Karpas-422 (cell line): ENCODE results near the gene POU3F2. TPM values are rescaled to one million over a fixed set of nuclear protein-coding genes. Genes with fewer than 3 reads are reported as not detected.

Source experiments
- DNase-seq: peaks from one replicate; pipeline ENCODE4 v3.0.0-alpha.2; 2015
- H2AFZ ChIP-seq: fragments of 200-600 bp; sonication (generic); 2 replicates; pipeline ENCODE4 v1.6.1; 2014; ENCODE audit warnings: antibody characterized with exemption, low read length, mixed read lengths
- H3K27ac ChIP-seq: fragments of 200-600 bp; sonication (generic); 2 replicates; pipeline ENCODE4 v1.5.1; 2014; ENCODE audit warnings: mild to moderate bottlenecking, low read length, moderate library complexity
- H3K27me3 ChIP-seq: fragments of 200-600 bp; sonication (generic); 2 replicates; pipeline ENCODE4 v1.6.1; 2014; ENCODE audit warnings: low read length, mixed read lengths
- H3K36me3 ChIP-seq: fragments of 200-600 bp; sonication (generic); 2 replicates; pipeline ENCODE4 v1.6.1; 2014; ENCODE audit warnings: low read length, mixed read lengths; ENCODE audit not compliant: insufficient read depth
- H3K4me1 ChIP-seq: fragments of 200-600 bp; sonication (generic); 2 replicates; pipeline ENCODE4 v1.6.1; 2014; ENCODE audit warnings: mild to moderate bottlenecking, low read length, mixed read lengths
- H3K4me2 ChIP-seq: fragments of 200-600 bp; sonication (generic); 2 replicates; pipeline ENCODE4 v1.6.1; 2014; ENCODE audit warnings: low read length, low read depth, mild to moderate bottlenecking; ENCODE audit not compliant: poor library complexity, severe bottlenecking
- H3K4me3 ChIP-seq: fragments of 200-600 bp; sonication (generic); 2 replicates; pipeline ENCODE4 v1.5.1; 2014; ENCODE audit warnings: mild to moderate bottlenecking, antibody characterized with exemption, low read length, mixed read lengths
- H3K79me2 ChIP-seq: fragments of 200-600 bp; sonication (generic); 2 replicates; pipeline ENCODE4 v1.6.1; 2014; ENCODE audit warnings: mild to moderate bottlenecking, low read length, mixed read lengths
- H3K9ac ChIP-seq: fragments of 200-600 bp; sonication (generic); 2 replicates; pipeline ENCODE4 v1.6.0; 2014; ENCODE audit warnings: low read length
- H3K9me2 ChIP-seq: fragments of 200-600 bp; sonication (generic), shearing (Covaris generic); replicated peaks from 2 replicates; pipeline ENCODE4 v1.6.0; 2014; ENCODE audit warnings: mild to moderate bottlenecking, low read length, moderate library complexity; ENCODE audit not compliant: insufficient read depth
- H3K9me3 ChIP-seq: fragments of 300-700, 200-600 bp; sonication (generic); 2 replicates; pipeline ENCODE4 v1.6.1; 2014; ENCODE audit warnings: low read length, mixed read lengths
- H4K20me1 ChIP-seq: fragments of 200-600 bp; sonication (generic); 2 replicates; pipeline ENCODE4 v1.6.1; 2014; ENCODE audit warnings: mild to moderate bottlenecking, antibody characterized with exemption, low read length, low read depth; ENCODE audit not compliant: insufficient read depth
- total RNA-seq: library from RNA; depleted of rRNA; stranded (reverse); fragments of >200 nt; shearing (Covaris generic); gene quantifications from 2 replicates; pipeline ENCODE4 v1.2.3, GENCODE V29; 2014; ENCODE audit warnings: low replicate concordance

The POU3F2 gene
- total RNA-seq, 1 experiment from 2014 or later, result not detected

DNA sequence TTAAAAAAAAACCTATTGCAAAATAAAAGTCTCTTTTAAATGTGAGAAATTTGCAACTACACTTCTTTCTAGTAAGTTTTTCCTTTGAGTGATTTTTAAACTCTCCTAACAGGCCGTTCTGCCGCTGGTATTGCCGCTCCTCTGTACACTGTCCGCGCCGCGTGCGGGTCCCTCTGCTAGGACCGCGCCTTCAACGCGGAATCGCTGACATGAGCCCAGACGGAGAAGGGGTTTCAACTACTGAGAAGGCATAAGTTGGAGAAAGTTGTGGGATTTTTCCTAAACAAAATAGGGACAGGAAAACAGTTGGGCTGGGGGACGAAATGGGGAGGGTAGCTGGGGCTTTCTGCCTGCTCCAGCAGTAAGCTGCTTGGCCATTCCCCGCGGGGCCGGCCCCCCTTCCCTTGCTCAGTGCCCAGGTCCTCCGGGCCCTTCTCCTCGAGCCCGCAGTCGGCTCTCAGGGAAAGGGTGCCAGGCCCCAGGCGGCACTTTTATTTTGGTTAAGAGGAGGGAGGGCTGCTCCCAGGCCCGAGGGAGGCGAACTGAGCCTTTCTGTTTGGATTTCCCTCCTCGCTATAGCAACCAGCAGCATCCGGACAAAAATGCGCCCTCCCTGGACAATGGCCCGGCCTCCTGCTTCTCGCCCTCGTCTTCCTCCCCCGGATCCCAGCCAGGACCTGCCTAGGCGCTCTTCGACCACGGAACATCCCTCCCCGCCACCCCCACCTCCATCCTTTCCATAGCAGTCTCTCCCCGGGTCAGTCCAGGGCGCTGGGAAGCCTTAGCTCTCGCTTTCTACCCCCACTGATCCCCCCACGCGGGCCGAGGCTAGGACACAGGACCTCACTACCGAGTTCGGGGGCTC is 6.8 kb upstream of the POU3F2 start:
- Histone ChIP-seq H3K27me3 (no peaks in the 10 kb centered on the region), H3K9me3 (no peaks in the 10 kb centered on the region), H3K79me2 (no peaks in the 10 kb centered on the region), H4K20me1 (no peaks in the 10 kb centered on the region), H3K27ac (no peak overlapping the region), H3K4me2 (no peak overlapping the region), H2AFZ (no peak overlapping the region), H3K9me2 (no peaks in the 10 kb centered on the region), H3K36me3 (no peaks in the 10 kb centered on the region), H3K4me1 (no peaks in the 10 kb centered on the region), H3K9ac (no peak overlapping the region), H3K4me3 (no peak overlapping the region)
- DNase-seq, result no peak

DNA sequence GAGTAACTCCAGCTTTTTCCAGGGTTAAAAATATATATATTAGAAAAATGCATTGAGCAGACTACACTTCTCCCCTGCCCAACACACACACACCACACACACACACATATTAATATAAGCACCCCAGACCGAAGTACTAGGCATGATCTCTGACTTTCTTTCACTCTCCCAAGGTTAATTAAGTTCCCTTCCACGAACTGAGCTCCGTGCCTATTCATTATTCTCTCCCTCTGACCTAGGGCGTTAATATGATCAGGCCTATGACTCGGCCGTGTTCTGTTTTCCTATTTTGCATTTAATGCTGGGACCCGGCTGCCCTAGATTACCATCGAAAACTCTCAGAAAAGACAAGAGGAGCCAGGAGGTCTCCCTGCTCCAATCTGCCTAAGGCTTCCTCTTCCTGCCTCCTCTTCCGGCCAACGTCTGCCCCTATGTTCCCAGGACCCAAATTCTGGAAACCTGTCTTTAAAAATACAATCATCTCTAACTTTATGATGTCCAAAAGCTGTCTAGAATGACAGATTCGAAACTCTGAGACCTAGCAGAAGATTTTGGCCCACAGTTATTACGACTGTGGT is 6.1 kb upstream of the POU3F2 start:
- H2AFZ ChIP-seq, result no peak overlapping the region
- H3K79me2 ChIP-seq, result no peaks in the 10 kb centered on the region
- no peak overlapping the region for H3K9ac ChIP-seq
- no peaks in the 10 kb centered on the region for H3K4me1 ChIP-seq
- no peak overlapping the region for H3K4me3 ChIP-seq
- H3K36me3 ChIP-seq, result no peaks in the 10 kb centered on the region
- no peaks in the 10 kb centered on the region for H3K9me3 ChIP-seq
- H3K27ac ChIP-seq, result no peak overlapping the region
- H3K9me2 ChIP-seq, result no peaks in the 10 kb centered on the region
- no peaks in the 10 kb centered on the region for H4K20me1 ChIP-seq
- H3K27me3 ChIP-seq, result no peaks in the 10 kb centered on the region
- no peak for DNase-seq
- no peak overlapping the region for H3K4me2 ChIP-seq

DNA sequence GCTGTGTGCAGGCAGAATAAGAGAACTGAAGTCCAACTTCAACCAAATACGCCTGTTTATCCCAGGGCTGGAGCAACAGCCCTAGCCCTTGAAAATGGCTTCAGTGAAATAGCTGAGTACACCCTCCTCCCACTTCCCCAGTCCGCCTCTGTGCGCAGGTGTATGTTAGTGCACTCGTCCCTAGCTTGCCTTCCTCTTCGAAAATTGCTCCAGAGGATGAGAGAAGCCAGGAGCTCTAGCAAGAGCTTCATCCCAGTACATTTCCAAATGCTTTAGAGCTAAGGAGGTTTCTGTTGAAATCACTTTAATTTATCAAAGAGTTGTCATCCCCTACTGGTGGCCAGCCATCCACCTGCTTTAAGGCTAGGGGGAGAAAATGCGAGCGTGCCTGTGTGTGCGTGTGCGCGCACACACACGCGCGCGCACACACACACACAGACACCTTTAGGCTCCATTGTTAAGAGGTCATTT is 5.4 kb upstream of the POU3F2 start:
- Histone ChIP-seq H4K20me1 (no peaks in the 10 kb centered on the region), H2AFZ (no peak overlapping the region), H3K4me2 (no peak overlapping the region), H3K9me3 (no peaks in the 10 kb centered on the region), H3K4me3 (no peak overlapping the region), H3K36me3 (no peaks in the 10 kb centered on the region), H3K9me2 (no peaks in the 10 kb centered on the region), H3K27ac (no peak overlapping the region), H3K27me3 (no peaks in the 10 kb centered on the region), H3K79me2 (no peaks in the 10 kb centered on the region), H3K9ac (no peak overlapping the region), H3K4me1 (no peaks in the 10 kb centered on the region)
- DNase-seq, result no peak

DNA sequence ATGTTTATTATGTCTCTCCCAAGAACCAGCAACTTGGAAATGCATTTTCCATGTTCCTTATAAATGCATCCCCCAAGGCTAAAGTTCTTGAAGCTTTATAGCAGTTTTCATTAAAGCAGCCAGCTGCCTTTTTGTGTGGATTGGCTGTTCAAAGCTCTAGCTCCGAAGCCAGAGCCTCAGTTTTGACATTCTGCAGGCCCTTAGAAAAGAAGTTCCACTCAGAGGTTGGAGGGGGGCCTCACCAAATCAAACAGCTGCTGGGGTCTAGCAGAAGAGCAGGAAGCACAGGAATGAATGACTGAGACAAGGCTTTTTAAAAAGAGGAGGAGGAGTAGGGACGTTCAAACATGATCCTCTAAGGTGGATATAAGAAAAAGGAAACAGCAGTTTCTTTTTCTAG is 4.2 kb upstream of the POU3F2 start:
- H3K9ac ChIP-seq, result no peak overlapping the region
- H3K27ac ChIP-seq, result no peak overlapping the region
- H3K4me1 ChIP-seq, result no peaks in the 10 kb centered on the region
- no peaks in the 10 kb centered on the region for H3K27me3 ChIP-seq
- no peaks in the 10 kb centered on the region for H3K79me2 ChIP-seq
- H3K9me3 ChIP-seq, result no peaks in the 10 kb centered on the region
- H3K9me2 ChIP-seq, result no peaks in the 10 kb centered on the region
- H4K20me1 ChIP-seq, result no peaks in the 10 kb centered on the region
- no peak for DNase-seq
- H2AFZ ChIP-seq, result no peak overlapping the region
- no peak overlapping the region for H3K4me3 ChIP-seq
- no peaks in the 10 kb centered on the region for H3K36me3 ChIP-seq
- no peak overlapping the region for H3K4me2 ChIP-seq

DNA sequence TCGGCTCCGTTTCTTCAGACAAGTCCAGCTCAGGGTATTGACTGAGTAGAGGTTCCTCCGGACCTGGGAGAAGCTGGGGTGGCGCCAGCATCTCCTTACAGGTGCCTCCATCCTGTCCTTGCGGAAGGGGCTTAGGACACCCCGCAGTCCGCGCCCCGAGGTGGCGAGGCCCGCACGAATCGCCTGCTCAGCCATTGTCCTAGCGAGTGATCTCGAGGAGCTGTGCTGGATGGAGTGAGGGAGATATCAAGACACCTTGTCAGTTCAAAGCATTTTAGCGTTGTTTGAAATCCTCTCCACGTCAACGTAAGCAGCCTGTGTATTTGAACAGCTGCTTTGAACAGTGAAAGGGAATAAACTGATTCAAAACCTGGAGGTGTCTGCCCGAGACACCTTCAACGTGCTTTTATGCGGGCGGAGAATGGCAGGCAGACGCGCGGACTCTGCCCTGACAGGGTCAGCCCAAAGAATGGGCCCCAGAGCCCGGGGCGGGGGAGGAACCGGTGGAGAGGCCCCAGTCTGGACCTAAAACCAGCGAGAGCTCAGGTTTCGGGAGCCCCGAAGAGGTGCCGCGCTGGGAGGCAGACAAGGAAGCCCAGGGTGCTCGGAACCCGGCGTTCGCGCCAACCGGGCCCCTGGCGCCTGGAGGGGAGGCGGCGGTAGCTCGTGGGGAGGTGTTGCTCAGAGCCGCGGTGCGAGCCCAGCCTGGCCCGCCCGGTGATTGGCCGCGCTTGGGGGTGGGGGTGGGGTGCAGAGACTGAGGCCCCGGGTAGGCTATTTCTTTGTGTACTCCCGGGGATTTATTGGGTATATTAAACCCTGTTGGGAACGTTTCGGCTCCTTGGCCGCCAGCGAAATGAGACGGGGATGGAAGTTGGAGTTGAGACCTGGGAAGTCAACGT is 3.1 kb upstream of the POU3F2 start:
- Histone ChIP-seq H3K27me3 (no peaks in the 10 kb centered on the region), H4K20me1 (no peaks in the 10 kb centered on the region), H3K9me3 (no peaks in the 10 kb centered on the region), H3K79me2 (no peaks in the 10 kb centered on the region), H3K4me1 (no peaks in the 10 kb centered on the region), H3K4me3 (no peak overlapping the region), H3K9ac (no peak overlapping the region), H3K9me2 (no peaks in the 10 kb centered on the region), H3K36me3 (no peaks in the 10 kb centered on the region), H3K27ac (no peak overlapping the region), H3K4me2 (no peak overlapping the region), H2AFZ (no peak overlapping the region)
- no peak for DNase-seq

DNA sequence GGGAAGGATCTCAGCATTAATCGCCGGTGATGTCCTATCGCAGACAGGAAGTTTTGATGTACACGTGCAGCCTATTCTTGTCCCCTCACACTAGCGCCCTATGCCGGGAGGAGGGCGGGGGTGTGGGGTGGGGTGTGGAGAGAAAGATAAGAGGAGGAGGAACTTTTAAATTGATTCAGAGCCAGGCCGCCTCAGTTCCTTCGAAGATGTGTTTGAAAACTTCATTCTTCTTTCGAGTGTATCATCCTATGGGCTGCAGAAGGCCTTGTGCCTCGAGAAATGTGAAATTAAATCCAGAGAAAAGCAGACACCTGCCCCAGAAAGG is 2.5 kb upstream of the POU3F2 start:
- no peaks in the 10 kb centered on the region for H4K20me1 ChIP-seq
- no peaks in the 10 kb centered on the region for H3K9me2 ChIP-seq
- no peak overlapping the region for H3K9ac ChIP-seq
- H3K9me3 ChIP-seq, result no peaks in the 10 kb centered on the region
- H3K27ac ChIP-seq, result no peak overlapping the region
- no peaks in the 10 kb centered on the region for H3K27me3 ChIP-seq
- no peak overlapping the region for H3K4me2 ChIP-seq
- no peak overlapping the region for H2AFZ ChIP-seq
- no peaks in the 10 kb centered on the region for H3K79me2 ChIP-seq
- H3K4me3 ChIP-seq, result no peak overlapping the region
- H3K36me3 ChIP-seq, result no peaks in the 10 kb centered on the region
- DNase-seq, result no peak
- no peaks in the 10 kb centered on the region for H3K4me1 ChIP-seq

DNA sequence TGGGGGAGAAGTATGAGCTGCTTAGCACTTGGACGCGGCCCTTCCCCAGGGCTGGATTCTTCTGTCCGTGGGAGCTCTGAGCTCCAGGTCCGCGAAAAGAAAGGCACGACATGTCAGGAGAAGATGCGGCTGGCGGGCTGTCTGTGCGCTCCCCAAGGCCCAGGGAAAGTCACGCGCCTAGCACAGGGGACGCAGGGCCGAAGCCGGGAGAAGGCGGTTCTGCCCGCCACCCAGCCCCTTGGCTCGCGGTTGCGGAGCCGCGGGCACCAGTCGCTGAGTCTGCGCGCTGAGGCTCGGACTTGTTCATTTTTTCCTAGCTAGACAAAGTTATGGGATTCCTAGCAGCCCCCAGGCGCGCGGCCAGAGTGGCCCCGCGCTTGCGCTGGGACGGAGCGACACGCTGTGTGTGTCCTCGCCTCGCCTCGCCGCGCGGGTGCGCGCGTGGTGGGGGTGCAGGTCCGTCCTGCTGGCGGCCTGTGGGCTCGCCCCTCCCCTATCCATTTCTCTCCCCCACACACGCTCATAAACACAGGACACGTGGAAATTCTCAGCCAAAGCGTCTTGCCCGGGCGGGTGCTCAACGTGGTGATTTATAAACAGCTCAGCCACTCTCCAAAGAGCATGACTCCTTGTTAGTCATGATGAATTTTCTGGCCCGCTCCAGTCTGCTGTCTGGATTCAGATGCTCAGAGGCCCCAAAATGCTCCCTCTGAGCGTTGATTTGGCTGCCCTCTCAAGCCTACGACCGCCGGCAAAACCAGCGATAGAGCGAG is 1.9 kb upstream of the POU3F2 start:
- H3K27ac ChIP-seq, result no peak overlapping the region
- no peak overlapping the region for H3K4me2 ChIP-seq
- no peaks in the 10 kb centered on the region for H3K36me3 ChIP-seq
- no peaks in the 10 kb centered on the region for H4K20me1 ChIP-seq
- no peaks in the 10 kb centered on the region for H3K4me1 ChIP-seq
- no peaks in the 10 kb centered on the region for H3K9me3 ChIP-seq
- H3K9me2 ChIP-seq, result no peaks in the 10 kb centered on the region
- no peak overlapping the region for H3K9ac ChIP-seq
- H3K79me2 ChIP-seq, result no peaks in the 10 kb centered on the region
- no peak for DNase-seq
- no peak overlapping the region for H3K4me3 ChIP-seq
- H2AFZ ChIP-seq, result no peak overlapping the region
- H3K27me3 ChIP-seq, result no peaks in the 10 kb centered on the region

DNA sequence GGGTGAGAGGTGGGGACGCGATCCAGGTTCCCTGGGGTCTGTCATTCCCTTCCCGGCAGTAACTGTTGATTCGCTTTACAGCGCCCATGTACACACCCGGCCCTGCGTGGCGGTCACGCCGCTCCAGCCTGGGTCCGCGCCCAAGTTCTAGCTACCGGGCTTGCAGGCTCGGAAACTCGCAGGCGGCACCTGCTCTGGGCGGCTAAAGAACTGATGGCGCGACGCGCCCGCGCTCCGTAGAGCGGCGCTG is 1.4 kb upstream of the POU3F2 start:
- H3K27me3 ChIP-seq, result no peaks in the 10 kb centered on the region
- H2AFZ ChIP-seq, result no peak overlapping the region
- no peak overlapping the region for H3K27ac ChIP-seq
- no peaks in the 10 kb centered on the region for H4K20me1 ChIP-seq
- no peaks in the 10 kb centered on the region for H3K79me2 ChIP-seq
- no peaks in the 10 kb centered on the region for H3K4me1 ChIP-seq
- no peak overlapping the region for H3K9ac ChIP-seq
- DNase-seq, result no peak
- no peaks in the 10 kb centered on the region for H3K36me3 ChIP-seq
- no peaks in the 10 kb centered on the region for H3K9me3 ChIP-seq
- H3K4me3 ChIP-seq, result no peak overlapping the region
- no peaks in the 10 kb centered on the region for H3K9me2 ChIP-seq
- H3K4me2 ChIP-seq, result no peak overlapping the region
